Skeletal muscle tissue (tissue), 4 donors: ENCODE data around the gene TRPM6. TPM values are rescaled to one million over a fixed set of nuclear protein-coding genes. Genes with fewer than 3 reads are reported as not detected.
"Not testable (repeated sequence)": the region's sequence is repeated elsewhere in the genome, so short reads cannot be mapped to it uniquely, and the experiment has no call there.

Source experiments
- H3K27ac ChIP-seq: one replicate; pipeline ENCODE4 v1.7.0; 2013; ENCODE audit warnings: mild to moderate bottlenecking, low read depth, low read length, inconsistent platforms
- H3K27me3 ChIP-seq, 3 donors: one replicate each; pipeline ENCODE4 v1.7.0; 2013; ENCODE audit warnings: low read length in 3 of 3; ENCODE audit not compliant: control insufficient read depth in 3 of 3, insufficient read depth in 3 of 3
- H3K36me3 ChIP-seq, 3 donors: one replicate each; pipeline ENCODE4 v1.7.0; 2013; ENCODE audit warnings: low read length in 3 of 3; ENCODE audit not compliant: control insufficient read depth in 3 of 3, insufficient read depth in 3 of 3
- H3K4me1 ChIP-seq, 3 donors: one replicate each; pipeline ENCODE4 v1.7.0; 2013; ENCODE audit warnings: low read length in 3 of 3, mild to moderate bottlenecking in 3 of 3; ENCODE audit not compliant: control insufficient read depth in 3 of 3, insufficient read depth in 3 of 3
- H3K4me3 ChIP-seq, 3 donors: one replicate each; pipeline ENCODE4 v1.7.0; 2013; ENCODE audit warnings: low read length in 3 of 3
- H3K9ac ChIP-seq, 3 donors: one replicate each; pipeline ENCODE4 v1.7.0; 2013; ENCODE audit warnings: low read length in 3 of 3, mild to moderate bottlenecking in 3 of 3, moderate library complexity in 2 of 3, low read depth in 1 of 3
- H3K9me3 ChIP-seq, 3 donors: one replicate each; pipeline ENCODE4 v1.7.0; 2013; ENCODE audit warnings: low read length in 3 of 3; ENCODE audit not compliant: control insufficient read depth in 3 of 3
- total RNA-seq: library from RNA; depleted of rRNA; stranded (reverse); fragments of >200 nt; gene quantifications from one replicate; pipeline ENCODE4 v1.2.3, GENCODE V29; 2014
- donor health status: Osteomylitis.

TRPM6 gene
- total RNA-seq, 1 donor from 2014 or later: under 0.01 TPM

DNA sequence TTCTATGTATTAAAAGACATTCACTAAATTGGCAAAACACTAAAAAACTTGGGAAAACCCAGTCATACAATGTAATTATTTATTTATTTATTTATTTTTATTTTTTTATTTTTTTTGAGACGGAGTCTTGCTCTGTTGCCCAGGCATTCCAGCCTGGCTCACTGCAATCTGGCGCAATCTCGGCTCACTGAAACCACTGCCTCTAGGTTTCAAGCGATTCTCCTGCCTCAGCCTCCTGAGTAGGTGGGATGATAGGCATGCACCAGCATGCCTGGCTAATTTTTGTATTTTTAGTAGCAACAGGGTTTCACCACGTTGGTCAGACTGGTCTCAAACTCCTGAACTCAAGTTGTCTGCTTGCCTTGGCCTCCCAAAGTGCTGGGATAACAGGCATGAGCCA is 27.5 kb downstream of the TRPM6 start:
- not testable (repeated sequence) for H3K9ac ChIP-seq, H3K4me1 ChIP-seq, H3K9me3 ChIP-seq, H3K4me3 ChIP-seq, H3K27ac ChIP-seq, H3K36me3 ChIP-seq, H3K27me3 ChIP-seq

DNA sequence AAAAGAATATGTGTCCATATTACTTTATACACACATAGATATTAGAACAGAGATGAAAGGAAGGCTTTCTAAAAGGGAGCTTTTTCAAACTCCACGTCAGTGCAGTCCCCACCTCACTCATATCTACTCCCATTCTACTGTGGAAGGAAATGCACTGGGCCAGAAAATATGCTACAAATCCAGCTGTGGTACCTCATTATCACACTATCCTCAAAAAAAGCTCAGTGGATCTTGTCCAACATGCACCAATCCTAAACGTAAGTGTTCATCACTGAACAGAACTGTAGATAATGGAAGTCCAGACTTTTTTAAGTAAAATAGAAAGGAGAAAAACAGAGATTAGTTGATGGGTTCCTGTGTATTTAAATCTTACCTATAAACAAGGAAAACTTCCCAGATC is 27.9 kb downstream of the TRPM6 start:
- H3K4me1 ChIP-seq: no peaks in the 10 kb centered on the region
- H3K27me3 ChIP-seq: no peaks in the 10 kb centered on the region
- no peak overlapping the region for H3K4me3 ChIP-seq
- no peaks in the 10 kb centered on the region for H3K9me3 ChIP-seq
- no peak overlapping the region for H3K9ac ChIP-seq
- H3K27ac ChIP-seq: no peak overlapping the region
- H3K36me3 ChIP-seq: no peaks in the 10 kb centered on the region

- Histone ChIP-seq H3K4me3 (no peak overlapping the region), H3K4me1 (no peaks in the 10 kb centered on the region), H3K27ac (no peak overlapping the region)
Measured at GRCh38 chr9:74858751-74859414, 28.8 kb downstream of the TRPM6 start.

DNA sequence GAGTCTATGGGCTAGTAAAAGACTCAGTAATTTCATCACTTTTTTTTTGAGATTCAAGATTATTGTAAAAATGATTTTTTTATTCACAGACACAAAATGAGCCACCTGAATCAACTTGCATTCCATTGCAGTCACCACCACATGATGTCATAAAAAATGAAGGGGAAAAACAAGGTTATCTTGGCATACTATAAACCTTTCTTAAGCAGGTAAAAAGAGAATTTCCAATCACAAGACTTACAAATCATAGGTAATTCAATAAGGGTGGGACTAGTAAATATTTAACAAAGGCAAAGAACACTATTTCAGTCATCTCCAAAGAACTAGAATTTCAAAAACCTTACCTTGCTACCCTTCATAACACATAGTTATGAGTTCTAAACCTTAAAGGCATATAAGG is 30.7 kb downstream of the TRPM6 start:
- H3K36me3 ChIP-seq: no peaks in the 10 kb centered on the region
- H3K27ac ChIP-seq: no peak overlapping the region
- no peaks in the 10 kb centered on the region for H3K9me3 ChIP-seq
- H3K27me3 ChIP-seq: no peaks in the 10 kb centered on the region
- H3K4me3 ChIP-seq: no peak overlapping the region
- H3K9ac ChIP-seq: no peak overlapping the region
- H3K4me1 ChIP-seq: no peaks in the 10 kb centered on the region

More at GRCh38 chr9:74858751-74859414, 28.8 kb downstream of the TRPM6 start:
- H3K27me3 ChIP-seq: no peaks in the 10 kb centered on the region
- no peaks in the 10 kb centered on the region for H3K9me3 ChIP-seq
- no peaks in the 10 kb centered on the region for H3K36me3 ChIP-seq
- H3K9ac ChIP-seq: no peak overlapping the region

DNA sequence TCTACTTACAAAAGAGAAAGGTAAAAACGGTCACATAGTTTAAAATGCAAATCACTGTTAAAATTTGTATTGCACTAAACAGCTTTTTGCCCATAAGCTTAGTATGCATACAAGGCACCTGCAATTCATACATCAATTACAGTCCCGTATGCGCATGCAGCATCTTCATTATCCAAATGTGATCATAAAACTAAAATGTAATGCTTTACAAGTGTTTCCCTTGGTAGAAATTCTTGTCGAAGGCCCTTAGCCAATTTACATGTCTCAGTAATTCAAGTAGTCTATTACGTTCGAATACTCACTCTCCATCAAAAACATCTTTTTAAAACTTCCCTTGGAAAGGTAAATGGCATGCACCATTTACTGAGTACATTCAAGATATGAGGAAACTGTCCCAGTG is 32.6 kb downstream of the TRPM6 start:
- no peaks in the 10 kb centered on the region for H3K36me3 ChIP-seq
- no peaks in the 10 kb centered on the region for H3K27me3 ChIP-seq
- H3K27ac ChIP-seq: no peak overlapping the region
- no peaks in the 10 kb centered on the region for H3K9me3 ChIP-seq
- H3K4me1 ChIP-seq: no peaks in the 10 kb centered on the region
- H3K9ac ChIP-seq: no peak overlapping the region
- H3K4me3 ChIP-seq: no peak overlapping the region

DNA sequence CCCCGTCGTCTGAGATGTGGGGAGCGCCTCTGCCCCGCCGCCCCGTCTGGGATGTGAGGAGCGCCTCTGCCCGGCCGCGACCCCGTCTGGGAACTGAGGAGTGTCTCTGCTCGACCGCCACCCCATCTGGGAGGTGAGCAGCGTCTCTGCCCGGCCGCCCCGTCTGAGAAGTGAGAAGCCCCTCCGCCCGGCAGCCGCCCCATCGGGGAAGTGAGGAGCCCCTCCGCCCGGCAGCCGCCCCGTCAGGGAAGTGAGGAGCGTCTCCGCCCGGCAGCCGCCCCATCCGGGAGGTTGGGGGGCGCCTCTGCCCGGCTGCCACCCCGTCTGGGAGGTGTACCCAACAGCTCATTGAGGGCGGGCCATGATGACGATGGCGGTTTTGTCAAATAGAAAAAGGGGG is 34.7 kb downstream of the TRPM6 start:
- H3K27me3 ChIP-seq, H3K4me3 ChIP-seq, H3K27ac ChIP-seq, H3K4me1 ChIP-seq, H3K9ac ChIP-seq, H3K9me3 ChIP-seq, H3K36me3 ChIP-seq: not testable (repeated sequence)

DNA sequence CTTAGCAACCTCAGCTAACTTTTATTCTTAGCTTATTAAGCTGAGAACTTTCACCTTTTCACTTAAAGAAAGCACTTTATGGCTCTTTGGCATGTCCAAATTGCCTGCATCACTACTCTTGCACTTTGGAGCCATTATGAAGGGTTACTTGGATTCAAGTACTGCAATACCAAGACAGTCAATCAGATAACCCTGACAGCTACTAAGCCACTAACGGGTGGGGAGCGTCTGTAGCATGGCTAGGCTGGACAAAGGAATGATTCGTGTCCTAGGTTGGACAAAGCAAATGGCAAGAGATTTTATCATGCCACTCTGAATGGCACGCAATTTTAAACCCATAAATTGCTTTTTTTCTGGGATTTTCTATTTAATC is 39.6 kb downstream of the TRPM6 start:
- H3K9ac ChIP-seq: no peak overlapping the region
- H3K4me3 ChIP-seq: no peak overlapping the region
- H3K27me3 ChIP-seq: no peaks in the 10 kb centered on the region
- H3K27ac ChIP-seq: no peak overlapping the region
- H3K36me3 ChIP-seq: no peaks in the 10 kb centered on the region
- no peaks in the 10 kb centered on the region for H3K4me1 ChIP-seq
- H3K9me3 ChIP-seq: peaks cover 0 to 2% (median 0%) of the 10 kb centered on the region in 3 donors

DNA sequence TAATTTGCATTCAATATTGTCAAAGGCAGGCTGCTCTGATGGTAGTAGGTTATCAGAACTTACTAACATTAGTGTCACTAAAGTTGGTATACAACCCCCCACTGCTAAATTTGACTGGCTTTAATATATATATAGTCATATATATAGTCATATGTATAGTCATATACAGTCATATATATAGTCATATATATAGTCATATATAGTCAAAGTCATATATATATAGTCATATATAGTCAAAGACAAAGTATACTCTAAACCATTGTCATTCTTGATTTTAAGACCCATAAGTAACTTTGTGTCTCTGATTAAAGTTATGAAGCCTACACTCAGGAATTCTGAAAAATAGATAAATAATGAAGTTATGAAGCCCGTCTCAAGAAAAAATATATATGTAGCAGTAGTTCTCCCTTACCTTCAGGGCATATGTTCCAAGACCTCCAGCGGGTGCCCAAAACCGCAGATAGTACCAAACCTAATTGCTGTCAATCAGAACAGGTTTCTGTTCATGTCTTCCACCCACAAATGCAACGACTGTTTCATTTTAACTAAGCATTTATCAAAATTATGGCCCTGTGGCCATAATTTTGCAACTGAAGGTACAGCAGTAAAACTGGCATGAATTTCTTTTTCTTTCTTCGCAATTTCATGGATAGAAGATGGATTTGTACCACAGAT is 40.1 kb downstream of the TRPM6 start:
- Histone ChIP-seq H3K9ac (no peak overlapping the region), H3K36me3 (no peaks in the 10 kb centered on the region), H3K4me3 (no peak overlapping the region), H3K9me3 (peaks cover 0 to 2% (median 0%) of the 10 kb centered on the region in 3 donors), H3K27ac (no peak overlapping the region), H3K4me1 (no peaks in the 10 kb centered on the region), H3K27me3 (no peaks in the 10 kb centered on the region)

- H3K4me1 ChIP-seq: no peaks in the 10 kb centered on the region
- no peak overlapping the region for H3K27ac ChIP-seq
- no peaks in the 10 kb centered on the region for H3K36me3 ChIP-seq
- H3K9me3 ChIP-seq: peaks cover 0 to 2% (median 0%) of the 10 kb centered on the region in 3 donors
- no peak overlapping the region for H3K9ac ChIP-seq
- no peak overlapping the region for H3K4me3 ChIP-seq
- no peaks in the 10 kb centered on the region for H3K27me3 ChIP-seq
Measured at GRCh38 chr9:74846766-74847165, 41.0 kb downstream of the TRPM6 start.

DNA sequence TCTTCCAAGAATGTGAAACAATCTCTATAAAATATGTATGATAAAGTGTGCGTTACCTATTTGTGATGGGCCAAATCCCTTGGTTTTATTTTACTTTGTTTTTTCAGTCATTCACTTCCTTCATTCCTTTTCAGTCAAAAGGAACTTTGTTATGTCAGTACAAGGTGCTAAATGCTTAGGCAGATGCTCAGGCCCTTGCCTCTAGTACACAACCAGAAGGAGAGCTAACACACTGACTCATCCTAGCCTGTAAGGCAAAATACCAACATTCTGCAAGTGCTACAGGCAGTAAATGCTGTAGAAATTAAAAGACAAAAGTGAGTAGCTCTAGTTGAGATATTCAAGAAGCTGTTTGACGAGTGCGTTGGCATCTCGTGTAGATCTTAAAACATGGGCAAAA is 49.4 kb downstream of the TRPM6 start:
- H3K27ac ChIP-seq: no peak overlapping the region
- H3K4me1 ChIP-seq: no peaks in the 10 kb centered on the region
- no peaks in the 10 kb centered on the region for H3K36me3 ChIP-seq
- H3K4me3 ChIP-seq: no peak overlapping the region
- no peak overlapping the region for H3K9ac ChIP-seq
- H3K9me3 ChIP-seq: no peaks in the 10 kb centered on the region
- H3K27me3 ChIP-seq: no peaks in the 10 kb centered on the region
